ENCODE results near the gene C4B. TPM values are rescaled to one million over a fixed set of nuclear protein-coding genes. Genes with fewer than 3 reads are reported as not detected.

The C4B gene
- total and polyA plus RNA-seq, 9 of the 15 experiments (the other 6 are each of a cell fraction or from before 2014, with no cell fraction given): 0.32 to 8.8 (median 5.4) TPM

DNA sequence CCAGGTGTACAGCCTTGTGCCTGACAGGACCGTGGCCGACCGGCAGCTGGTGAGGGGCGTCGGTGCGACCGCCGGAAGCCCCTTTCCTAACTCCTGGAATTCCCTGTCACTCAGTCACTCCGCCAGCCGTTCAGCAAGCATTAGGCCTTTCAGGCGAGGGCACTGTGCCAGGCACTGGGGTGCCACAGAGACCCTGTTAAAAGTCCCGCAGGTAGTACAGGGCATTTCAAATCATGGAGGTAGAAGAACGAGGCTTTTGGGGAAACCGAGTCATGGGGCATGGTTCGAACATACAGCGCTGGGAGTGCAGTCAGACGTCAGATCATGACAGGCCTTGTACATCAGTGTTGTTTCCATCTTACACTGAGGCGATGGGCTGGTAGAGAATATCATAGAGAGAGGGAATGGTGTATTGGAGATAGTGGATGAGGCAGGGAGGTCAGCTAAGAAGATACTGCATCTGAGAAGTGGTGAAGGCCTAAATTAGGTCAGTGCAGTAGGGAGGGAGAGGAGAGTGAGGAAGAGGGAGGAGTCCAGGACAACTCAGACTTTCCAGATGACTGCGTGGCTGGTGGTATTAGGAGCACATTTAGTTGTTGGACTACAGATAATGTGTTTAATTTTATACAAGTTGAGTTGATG lies 41.8 kb upstream of the C4B start (continued):
- TF ChIP-seq, protein P1, sequence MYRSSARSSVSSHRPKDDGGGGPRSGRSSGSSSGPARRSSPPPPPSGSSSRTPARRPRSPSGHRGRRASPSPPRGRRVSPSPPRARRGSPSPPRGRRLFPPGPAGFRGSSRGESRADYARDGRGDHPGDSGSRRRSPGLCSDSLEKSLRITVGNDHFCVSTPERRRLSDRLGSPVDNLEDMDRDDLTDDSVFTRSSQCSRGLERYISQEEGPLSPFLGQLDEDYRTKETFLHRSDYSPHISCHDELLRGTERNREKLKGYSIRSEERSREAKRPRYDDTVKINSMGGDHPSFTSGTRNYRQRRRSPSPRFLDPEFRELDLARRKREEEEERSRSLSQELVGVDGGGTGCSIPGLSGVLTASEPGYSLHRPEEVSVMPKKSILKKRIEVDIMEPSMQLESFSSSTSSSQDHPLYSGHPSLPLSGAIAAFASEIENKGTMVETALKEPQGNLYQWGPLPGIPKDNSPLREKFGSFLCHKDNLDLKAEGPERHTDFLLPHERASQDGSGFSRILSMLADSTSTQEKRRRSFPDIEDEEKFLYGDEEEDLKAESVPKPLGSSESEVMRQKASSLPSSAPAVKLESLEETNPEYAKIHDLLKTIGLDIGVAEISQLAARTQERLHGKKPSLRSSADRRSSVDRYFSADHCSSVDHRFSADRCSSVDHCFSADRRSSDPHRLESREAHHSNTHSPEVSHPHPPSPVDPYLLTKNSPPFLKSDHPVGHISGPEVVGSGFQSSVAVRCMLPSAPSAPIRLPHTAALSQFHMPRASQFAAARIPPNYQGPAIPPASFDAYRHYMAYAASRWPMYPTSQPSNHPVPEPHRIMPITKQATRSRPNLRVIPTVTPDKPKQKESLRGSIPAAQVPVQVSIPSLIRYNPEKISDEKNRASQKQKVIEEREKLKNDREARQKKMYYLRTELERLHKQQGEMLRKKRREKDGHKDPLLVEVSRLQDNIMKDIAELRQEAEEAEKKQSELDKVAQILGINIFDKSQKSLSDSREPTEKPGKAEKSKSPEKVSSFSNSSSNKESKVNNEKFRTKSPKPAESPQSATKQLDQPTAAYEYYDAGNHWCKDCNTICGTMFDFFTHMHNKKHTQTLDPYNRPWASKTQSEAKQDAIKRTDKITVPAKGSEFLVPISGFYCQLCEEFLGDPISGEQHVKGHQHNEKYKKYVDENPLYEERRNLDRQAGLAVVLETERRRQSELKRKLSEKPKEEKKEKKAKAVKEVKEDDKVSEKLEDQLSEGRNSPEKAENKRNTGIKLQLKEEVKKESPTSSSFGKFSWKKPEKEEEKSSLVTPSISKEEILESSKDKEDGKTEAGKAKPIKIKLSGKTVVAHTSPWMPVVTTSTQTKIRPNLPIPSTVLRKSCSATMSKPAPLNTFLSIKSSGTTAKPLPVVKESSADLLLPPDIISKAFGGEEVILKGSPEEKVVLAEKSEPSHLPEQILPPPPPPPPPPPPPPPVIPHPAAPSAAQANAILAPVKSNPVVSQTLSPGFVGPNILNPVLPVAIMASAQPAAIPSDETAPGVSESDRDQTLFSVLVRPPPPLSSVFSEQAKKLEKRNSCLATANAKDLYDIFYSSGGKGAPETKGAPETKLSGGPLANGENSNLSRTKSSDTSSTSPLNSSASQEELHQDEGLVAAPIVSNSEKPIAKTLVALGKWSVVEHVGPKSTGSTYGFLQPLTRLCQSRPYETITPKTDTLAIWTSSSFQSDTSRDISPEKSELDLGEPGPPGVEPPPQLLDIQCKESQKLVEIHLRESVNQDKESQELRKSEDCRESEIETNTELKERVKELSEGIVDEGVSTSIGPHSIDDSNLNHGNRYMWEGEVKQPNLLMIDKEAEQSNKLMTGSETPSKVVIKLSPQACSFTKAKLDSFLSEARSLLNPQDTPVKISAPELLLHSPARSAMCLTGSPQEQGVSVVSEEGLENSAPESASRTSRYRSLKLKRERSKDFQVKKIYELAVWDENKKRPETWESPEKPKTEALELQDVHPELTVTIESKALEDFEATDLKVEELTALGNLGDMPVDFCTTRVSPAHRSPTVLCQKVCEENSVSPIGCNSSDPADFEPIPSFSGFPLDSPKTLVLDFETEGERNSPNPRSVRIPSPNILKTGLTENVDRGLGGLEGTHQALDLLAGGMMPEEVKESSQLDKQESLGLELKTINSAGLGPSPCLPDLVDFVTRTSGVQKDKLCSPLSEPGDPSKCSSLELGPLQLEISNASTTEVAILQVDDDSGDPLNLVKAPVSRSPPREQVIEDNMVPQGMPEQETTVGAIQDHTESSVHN (IDR thresholded peaks at IDR 0.05; ENCODE audit: borderline replicate concordance in 1 of 2, low read depth in 1 of 2): no peak
- TF ChIP-seq ETV1 (tag; conservative IDR thresholded peaks at IDR 0.05; ENCODE audit: low read depth): no peak
- TF ChIP-seq EP300 (IDR thresholded peaks at IDR 0.05; ENCODE audit: low read length): no peak
- TF ChIP-seq BACH1 (tag; IDR thresholded peaks at IDR 0.05): no peak
- TF ChIP-seq, protein P2, sequence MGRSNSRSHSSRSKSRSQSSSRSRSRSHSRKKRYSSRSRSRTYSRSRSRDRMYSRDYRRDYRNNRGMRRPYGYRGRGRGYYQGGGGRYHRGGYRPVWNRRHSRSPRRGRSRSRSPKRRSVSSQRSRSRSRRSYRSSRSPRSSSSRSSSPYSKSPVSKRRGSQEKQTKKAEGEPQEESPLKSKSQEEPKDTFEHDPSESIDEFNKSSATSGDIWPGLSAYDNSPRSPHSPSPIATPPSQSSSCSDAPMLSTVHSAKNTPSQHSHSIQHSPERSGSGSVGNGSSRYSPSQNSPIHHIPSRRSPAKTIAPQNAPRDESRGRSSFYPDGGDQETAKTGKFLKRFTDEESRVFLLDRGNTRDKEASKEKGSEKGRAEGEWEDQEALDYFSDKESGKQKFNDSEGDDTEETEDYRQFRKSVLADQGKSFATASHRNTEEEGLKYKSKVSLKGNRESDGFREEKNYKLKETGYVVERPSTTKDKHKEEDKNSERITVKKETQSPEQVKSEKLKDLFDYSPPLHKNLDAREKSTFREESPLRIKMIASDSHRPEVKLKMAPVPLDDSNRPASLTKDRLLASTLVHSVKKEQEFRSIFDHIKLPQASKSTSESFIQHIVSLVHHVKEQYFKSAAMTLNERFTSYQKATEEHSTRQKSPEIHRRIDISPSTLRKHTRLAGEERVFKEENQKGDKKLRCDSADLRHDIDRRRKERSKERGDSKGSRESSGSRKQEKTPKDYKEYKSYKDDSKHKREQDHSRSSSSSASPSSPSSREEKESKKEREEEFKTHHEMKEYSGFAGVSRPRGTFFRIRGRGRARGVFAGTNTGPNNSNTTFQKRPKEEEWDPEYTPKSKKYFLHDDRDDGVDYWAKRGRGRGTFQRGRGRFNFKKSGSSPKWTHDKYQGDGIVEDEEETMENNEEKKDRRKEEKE (IDR thresholded peaks at IDR 0.05; ENCODE audit: borderline replicate concordance in 1 of 2, control insufficient read depth in 1 of 2, low read depth in 2 of 2, low read length in 1 of 2): no peak
- TF ChIP-seq BMI1 (IDR thresholded peaks at IDR 0.05; ENCODE audit: low read length): no peak
- peak; percentile 11 for TF ChIP-seq TAF9B (IDR thresholded peaks at IDR 0.05; ENCODE audit: partially characterized antibody)
- TF ChIP-seq KLF10 (CRISPR knock-in tag; IDR thresholded peaks at IDR 0.05): no peak
- TF ChIP-seq RFX1 (IDR thresholded peaks at IDR 0.05): no peak
- TF ChIP-seq SMC3 (conservative IDR thresholded peaks at IDR 0.05; ENCODE audit: insufficient read depth, low read depth, low read length): no peak
- TF ChIP-seq ATF1 (CRISPR knock-in tag; IDR thresholded peaks at IDR 0.05): no peak
- TF ChIP-seq ATF1 (tag; IDR thresholded peaks at IDR 0.05): no peak
- no peak for TF ChIP-seq RBBP5 (IDR thresholded peaks at IDR 0.05; ENCODE audit: borderline replicate concordance, insufficient read depth, low read length, poor library complexity, severe bottlenecking)
- TF ChIP-seq, protein P3, sequence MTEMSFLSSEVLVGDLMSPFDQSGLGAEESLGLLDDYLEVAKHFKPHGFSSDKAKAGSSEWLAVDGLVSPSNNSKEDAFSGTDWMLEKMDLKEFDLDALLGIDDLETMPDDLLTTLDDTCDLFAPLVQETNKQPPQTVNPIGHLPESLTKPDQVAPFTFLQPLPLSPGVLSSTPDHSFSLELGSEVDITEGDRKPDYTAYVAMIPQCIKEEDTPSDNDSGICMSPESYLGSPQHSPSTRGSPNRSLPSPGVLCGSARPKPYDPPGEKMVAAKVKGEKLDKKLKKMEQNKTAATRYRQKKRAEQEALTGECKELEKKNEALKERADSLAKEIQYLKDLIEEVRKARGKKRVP (CRISPR knock-in tag; IDR thresholded peaks at IDR 0.05): 0 out of 2 replicates have a peak, but pooled peaks have one; percentile 8

Measured in K562 (cell line).